IPS DF 19.7 (cell line): ENCODE measurements around the gene SENP8.

Experiments used
- DNase-seq: peaks from one replicate; pipeline ENCODE4 v3.0.0-alpha.2; 2013; ENCODE audit warnings: low read depth, low spot score

Gene SENP8

GRCh38 chr15:72175186-72176044 lies 57.2 kb downstream of the SENP8 start:
- no peak for DNase-seq

GRCh38 chr15:72176159-72176558 lies 58.0 kb downstream of the SENP8 start:
- no peak for DNase-seq

DNA sequence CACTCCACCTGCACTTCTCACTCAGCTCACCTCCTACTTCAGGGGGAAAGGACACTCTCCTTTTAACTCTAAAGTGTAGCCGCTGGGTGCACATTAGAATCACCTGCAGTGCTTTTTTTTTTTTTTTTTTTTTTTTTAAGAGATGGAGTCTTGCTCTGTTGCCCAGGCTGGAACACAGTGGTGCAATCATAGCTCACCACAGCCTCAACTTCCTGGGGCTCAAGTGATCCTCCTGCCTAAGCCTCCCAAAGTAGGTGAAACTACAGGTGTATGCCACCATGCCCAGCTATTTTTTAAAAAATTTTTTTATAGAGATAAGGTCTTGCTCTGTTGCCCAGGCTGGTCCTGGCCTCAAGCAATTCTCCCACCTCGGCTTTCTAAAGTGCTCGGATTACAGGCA lies 58.5 kb downstream of the SENP8 start:
- DNase-seq: no peak

- DNase-seq: no peak
Observed at GRCh38 chr15:72178976-72179585, 60.9 kb downstream of the SENP8 start.

DNA sequence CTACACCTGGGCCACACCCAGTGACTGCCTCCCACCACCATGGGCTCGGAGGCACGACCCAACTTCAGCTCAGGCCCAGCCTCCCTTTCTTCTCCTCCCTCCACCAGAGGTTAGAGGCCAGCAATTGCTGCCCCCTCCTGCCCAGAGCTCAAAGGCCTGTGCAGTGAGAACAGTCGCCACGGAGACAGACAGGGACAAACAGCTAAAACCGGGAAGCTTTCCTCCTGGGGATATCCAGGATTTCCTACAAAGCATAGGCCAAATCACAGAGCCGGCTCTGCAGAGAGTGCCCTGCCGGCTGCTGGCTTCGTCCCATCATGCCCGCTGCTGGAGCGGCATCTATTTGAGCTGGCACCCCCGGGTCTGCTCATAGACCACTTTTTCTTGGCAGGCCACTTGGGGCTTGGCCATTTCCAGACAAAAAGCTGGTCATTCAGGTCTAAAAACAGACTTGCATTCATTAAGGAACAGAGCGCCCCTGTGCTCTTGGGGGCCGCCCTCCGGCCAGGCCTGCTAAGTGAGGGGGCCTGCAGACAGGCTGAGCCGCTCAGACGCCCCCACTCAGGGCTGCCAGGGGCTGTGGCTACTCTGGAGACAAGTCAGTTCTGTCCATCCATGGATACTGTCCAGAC lies 61.9 kb downstream of the SENP8 start:
- DNase-seq: no peak

DNA sequence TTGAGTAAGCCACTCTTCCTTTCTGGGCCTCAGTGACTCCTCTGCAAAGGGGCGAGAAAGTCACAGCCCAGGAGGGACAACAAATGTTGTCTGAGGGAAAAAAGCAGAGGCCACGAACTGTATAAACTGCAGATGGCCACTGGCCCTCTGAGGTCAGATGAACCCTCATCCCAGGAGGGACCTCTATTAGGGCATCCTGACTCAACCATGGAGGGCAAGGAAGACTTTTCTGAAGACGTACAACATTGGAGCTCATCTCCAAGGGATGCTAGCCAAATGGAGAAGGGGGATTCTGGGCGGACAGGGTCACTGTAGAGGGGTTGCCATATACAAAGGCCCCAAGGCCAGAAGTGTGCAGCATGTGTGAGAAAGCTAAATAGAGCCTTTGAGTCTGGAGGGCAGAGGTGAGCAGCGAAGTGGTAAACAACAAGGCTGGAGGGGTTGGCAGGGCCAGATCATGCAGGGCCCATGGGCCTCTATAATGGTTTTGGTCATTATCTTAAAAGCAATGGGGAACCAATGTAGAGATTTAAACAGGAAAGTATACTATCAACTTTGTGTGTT lies 62.6 kb downstream of the SENP8 start:
- DNase-seq: no peak

DNA sequence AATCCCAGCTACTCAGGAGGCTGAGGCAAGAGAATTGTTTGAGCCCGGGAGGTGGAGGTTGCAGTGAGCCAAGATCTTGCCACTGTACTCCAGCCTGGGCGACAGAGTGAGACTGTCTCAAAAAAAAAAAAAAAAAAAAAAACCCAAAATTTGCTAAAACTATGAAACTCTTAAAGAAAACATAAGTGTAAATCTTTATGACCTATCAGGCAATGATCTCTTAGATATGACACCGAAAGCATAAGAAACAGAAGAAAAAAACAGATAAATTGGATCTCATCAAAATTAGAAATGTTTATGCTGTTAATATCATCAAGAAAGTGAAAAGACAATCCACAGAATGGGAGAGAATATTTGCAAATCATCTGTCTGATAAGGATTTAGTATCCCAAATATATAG lies 64.0 kb downstream of the SENP8 start:
- no peak for DNase-seq

DNA sequence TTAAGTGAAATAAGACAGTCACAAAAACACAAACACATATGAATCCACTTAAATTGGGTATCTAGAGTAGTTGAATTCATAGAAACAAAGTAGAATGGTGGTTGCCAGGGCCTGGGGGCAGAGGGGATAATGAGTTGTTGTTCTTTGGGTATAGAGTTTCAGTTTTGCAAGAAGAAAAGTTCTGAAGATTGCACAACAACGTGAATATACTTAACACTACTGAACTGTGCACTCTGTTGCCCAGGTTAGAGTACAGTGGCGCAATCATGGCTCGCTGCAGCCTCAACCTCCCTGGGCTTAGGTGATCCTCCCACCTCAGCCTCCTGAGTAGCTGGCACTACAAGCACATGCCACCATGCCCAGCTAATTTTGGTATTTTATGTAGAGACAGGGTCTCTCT lies 64.5 kb downstream of the SENP8 start:
- DNase-seq: no peak

GRCh38 chr15:72183781-72184164 lies 65.6 kb downstream of the SENP8 start:
- no peak for DNase-seq

DNA sequence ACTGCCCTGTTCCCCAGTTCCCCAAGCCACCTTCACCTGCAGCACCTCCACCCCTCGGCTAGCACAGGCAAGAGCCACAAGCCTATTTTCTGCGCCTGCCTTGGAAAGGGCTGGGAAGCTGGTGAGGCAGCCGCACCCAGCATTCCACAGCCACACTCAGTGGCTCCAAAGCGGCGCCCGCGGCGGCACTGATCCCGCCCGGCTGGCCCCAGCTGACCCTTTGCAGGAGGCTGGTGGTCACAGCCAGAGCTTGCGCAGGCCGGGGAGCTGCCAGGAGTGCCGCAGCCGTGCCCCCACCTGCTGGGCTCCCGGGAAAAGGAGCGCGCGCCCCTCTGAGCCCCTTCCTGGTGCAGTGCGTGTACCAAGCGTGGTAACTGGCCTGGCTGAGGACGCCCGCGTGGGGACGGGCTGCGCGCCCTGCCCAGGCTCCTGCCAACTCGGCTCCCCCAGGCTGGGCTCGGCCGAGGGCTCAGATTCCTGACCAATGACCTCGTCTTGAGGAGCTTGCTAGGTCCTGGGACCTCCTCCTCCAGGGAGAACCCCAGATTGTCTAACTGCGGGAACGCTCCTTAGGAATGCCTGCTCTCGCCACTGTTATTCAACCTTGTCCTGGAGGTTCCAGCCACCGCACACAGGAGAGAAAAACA lies 66.1 kb downstream of the SENP8 start:
- DNase-seq: no peak

- DNase-seq: no peak
Observed at GRCh38 chr15:72189250-72189902, 71.2 kb downstream of the SENP8 start.

DNA sequence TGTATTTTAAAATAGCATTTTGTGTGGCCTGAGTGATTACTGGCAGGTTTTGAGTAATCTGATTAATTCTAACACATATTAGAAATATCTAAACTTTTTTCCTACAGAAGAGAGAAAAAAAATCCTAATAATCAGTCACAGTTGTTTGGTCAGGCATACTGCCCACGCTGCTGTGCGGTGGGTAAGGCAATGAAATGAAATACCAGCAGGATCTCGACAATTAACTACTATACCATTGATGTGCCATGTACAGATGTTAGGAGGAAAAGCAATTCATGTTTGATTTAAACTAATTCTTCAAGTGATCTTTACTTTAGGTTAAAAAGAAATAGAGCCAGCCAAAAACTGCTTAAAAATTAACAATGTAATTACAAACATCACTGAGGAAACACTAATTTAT lies 74.2 kb downstream of the SENP8 start:
- no peak for DNase-seq
